HG02759 (cell line): Measurements from ENCODE around the gene L3MBTL4.

Source experiments
- ATAC-seq: cut with Tn5 transposase; IDR thresholded peaks from one replicate; pipeline ENCODE4 v1.9.1; 2021; ENCODE audit warnings: mild to moderate bottlenecking, moderate library complexity; ENCODE audit not compliant: unreplicated experiment

The L3MBTL4 gene

GRCh38 chr18:5937121-5937520 is 477.6 kb downstream of the L3MBTL4 start:
- no peak for ATAC-seq

DNA sequence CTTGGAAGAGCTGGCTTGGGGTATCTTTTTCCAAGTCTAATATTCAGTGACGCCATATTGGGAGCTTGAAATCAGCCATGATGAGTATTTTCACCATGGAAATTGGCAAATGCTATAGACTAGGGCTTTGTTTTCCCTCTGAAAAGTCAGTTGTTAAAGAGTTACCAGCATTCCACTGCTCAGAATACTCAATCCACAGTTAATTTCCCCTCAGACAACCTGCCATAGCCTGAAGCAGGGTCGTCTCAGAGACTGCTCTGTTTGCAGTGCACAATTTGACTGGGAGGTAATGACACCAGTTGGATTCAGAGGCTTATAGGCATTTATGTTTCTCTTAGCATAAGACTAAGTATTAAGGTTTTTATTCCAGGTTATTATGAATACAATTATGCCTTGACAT is 483.9 kb downstream of the L3MBTL4 start:
- ATAC-seq: no peak

GRCh38 chr18:5918205-5918858 is 496.4 kb downstream of the L3MBTL4 start:
- no peak for ATAC-seq

DNA sequence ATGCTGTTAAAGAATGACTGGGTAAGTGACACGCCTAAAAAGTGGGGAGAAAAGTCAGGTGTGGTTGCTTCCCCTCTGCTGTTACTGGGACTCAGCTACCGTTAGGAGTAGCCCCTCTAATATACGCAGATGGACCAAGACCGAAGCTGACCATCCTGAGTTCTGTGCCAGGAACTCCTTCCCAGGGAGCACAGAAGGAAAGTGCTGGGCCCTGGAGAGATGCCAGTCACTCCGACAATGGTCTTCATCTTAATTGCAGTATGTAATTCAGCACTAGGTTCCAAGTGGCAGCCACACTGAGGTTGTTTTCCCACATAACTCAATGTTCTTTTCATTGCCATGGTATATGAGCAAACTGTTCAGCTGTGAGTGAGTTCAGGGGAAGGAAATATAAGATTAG is 499.8 kb downstream of the L3MBTL4 start:
- no peak for ATAC-seq

- ATAC-seq: no peak
Measured at GRCh38 chr18:5914016-5914415, 500.7 kb downstream of the L3MBTL4 start.

- ATAC-seq: no peak
Measured at GRCh38 chr18:5912566-5912965, 502.1 kb downstream of the L3MBTL4 start.

DNA sequence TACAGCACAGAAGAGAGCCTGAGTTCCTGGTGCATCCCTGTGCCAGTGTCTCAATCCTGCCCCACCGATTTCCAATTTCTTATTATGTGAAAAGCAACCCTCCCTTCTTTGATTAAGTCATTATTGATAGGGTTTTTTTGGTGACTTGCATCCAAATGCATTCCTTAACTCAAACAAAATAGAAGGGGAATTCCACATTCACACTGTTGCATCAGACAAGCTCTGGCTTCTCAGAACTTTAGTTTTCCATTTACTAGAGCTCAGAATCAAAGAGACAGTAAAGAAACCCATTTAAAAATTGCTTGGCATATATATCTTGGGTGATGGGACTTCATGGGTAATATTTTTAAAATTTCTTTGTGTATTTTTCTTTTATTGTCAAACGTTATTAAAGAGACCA is 505.6 kb downstream of the L3MBTL4 start:
- no peak for ATAC-seq
